ENCODE measurements around the gene C2orf80.
"Not testable (repeated sequence)": the region's sequence is repeated elsewhere in the genome, so short reads cannot be mapped to it uniquely, and the experiment has no call there.

C2orf80 gene

GRCh38 chr2:208175840-208176153 is 14.0 kb downstream of the C2orf80 start:
- DNase-seq: no peak

- DNase-seq: peak; percentile 74
Measured at GRCh38 chr2:208175069-208175839, 14.6 kb downstream of the C2orf80 start.

- DNase-seq: no peak
Measured at GRCh38 chr2:208174144-208174543, 15.7 kb downstream of the C2orf80 start.

GRCh38 chr2:208172125-208172524 is 17.7 kb downstream of the C2orf80 start:
- DNase-seq: peak; percentile 67

DNA sequence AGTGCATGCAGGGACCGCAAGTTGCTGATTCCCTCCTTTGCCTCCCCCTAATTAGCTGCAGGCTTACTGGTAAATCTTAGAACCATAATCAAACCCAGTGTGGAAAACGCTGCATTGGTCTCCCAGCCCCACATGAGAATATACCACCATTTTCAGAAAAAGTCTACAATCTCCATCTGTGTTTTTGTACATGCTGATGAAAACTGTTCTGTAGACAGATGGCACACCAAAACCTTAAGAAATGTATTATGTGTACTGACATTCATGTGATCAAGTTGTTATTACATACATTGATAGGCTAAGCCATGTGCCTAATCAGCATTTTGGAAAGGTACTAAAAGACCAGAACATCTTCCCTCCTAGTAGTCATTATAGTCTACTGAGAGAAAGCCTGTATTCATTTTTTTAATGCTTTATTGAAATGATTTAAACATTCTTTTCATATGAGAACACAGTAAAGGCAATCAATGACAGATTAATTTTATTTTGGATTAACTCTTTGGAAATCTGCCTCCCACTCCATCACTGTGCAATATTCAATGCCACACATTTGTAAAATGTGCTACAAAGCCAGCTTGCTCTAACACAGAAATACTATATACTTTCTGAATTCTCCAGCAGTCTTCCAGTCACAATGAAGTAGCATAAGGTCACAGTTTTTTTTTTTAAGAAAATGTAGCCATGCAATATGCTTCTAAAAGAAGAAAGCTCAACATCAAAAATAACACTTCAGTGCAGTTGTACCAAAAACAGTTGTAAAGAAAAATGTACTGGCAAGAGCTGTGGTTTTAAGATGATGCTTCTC is 24.7 kb downstream of the C2orf80 start:
- no peak for DNase-seq

DNA sequence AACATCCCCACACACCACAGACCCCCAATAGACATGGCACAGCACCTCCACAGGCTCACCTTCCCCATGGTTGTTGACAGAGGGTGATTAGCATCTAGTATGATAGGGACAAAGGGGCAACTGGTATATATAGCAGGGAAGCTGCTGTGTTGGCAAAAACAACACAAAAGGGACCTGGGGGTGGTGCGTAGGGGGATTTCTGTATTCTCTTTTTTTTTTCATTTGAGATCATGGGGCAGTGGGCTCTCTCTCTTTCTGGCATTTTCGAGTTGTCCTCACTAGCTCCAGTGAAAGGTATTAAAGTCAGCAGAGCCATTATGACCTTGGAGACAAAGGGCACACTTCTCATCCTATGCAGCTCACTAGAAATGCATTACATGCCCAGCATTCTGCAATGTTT is 26.3 kb downstream of the C2orf80 start, which contains the start of gene CRYGA:
Gene CRYGA (minus strand): TSS at position 101 of the 400 bp plus-strand sequence. CDS start 33 bp downstream, at position 68.
- no peak for DNase-seq

DNA sequence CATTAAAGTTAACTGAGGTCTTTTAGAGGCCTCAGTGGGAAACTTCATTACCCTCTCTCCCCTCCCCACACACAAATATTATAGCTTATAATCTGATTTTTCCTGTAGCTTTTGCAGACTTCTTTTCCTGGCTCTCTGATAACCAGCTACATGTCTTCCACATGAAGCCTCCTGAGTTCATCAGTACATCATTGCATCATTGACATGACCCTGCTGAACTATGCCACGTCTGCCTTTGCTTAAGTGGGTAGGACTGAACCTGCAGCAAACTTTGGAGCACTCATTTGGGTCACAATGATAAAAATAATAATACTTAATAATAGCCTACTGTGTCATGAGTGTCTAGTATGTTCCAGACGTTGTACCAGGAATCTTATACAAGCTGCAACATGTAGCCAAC is 33.4 kb downstream of the C2orf80 start:
- DNase-seq: no peak

DNA sequence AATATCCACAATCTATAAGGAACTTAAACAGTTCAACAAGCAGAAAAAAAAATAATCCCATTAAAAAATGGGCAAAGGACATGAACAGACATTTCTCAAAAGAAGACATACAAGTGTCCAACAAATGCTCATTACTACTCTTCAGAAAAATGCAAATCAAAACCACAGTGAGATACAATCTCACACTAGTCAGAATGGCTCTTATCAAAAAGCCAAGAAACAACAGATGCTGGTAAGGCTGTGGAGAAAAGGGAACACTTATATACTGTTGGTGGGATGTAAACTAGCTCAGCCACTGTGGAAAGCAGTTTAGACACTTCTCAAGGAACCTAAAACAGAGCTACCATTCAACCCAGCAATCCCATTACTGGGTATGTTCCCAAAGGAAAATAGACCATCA is 36.7 kb downstream of the C2orf80 start:
- DNase-seq: no peak

- peak; percentile 43 for DNase-seq
Measured at GRCh38 chr2:208150956-208151355, 38.9 kb downstream of the C2orf80 start.

- DNase-seq: no peak
Measured at GRCh38 chr2:208150094-208150493, 39.7 kb downstream of the C2orf80 start.

- no peak for DNase-seq
Measured at GRCh38 chr2:208148803-208149202, 41.0 kb downstream of the C2orf80 start.

- no peak for DNase-seq
Measured at GRCh38 chr2:208147759-208148158, 42.1 kb downstream of the C2orf80 start.

DNA sequence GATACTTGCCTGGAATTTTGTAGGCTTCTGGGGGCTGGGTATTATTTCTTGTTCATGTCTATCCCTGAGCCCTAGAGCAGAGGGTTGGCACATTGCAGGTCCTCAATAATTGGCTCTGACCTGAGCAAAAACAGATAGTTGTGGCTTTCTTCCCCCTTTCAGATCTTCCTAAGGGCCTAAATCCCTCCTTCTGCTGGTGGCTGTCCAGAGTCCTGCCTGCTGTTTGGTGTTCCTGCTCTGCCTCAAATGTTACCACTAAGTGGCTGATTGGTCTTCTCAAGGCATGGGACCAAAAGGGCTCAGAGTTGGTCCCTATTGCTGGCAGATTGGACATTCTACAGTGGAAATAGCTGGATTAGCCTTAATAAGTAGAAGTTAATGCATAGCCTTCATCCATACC is 42.8 kb downstream of the C2orf80 start:
- DNase-seq: no peak

DNA sequence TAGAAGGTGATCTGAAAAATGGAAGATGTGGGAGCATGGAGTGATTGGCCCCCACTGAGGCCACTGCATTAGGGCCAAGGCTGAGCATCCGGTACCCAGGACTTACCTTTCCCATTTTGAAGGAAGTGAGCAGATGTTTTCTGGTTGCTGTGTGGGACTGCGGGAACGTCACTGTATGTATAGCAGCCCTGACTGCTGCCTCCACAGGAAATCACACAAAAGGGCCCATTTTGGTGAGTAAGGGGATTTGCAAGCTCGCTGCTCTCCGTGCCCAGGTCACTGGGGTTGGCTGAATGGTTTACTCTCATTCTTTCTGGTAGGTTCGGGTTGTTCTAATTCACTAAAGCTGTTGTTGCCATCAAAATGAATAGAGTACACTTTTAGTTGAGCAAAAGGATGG is 43.8 kb downstream of the C2orf80 start, which contains the start of gene CRYGB:
Gene CRYGB (minus strand): TSS at position 153 of the 400 bp plus-strand sequence. CDS start 38 bp downstream, at position 115.
- no peak for DNase-seq

DNA sequence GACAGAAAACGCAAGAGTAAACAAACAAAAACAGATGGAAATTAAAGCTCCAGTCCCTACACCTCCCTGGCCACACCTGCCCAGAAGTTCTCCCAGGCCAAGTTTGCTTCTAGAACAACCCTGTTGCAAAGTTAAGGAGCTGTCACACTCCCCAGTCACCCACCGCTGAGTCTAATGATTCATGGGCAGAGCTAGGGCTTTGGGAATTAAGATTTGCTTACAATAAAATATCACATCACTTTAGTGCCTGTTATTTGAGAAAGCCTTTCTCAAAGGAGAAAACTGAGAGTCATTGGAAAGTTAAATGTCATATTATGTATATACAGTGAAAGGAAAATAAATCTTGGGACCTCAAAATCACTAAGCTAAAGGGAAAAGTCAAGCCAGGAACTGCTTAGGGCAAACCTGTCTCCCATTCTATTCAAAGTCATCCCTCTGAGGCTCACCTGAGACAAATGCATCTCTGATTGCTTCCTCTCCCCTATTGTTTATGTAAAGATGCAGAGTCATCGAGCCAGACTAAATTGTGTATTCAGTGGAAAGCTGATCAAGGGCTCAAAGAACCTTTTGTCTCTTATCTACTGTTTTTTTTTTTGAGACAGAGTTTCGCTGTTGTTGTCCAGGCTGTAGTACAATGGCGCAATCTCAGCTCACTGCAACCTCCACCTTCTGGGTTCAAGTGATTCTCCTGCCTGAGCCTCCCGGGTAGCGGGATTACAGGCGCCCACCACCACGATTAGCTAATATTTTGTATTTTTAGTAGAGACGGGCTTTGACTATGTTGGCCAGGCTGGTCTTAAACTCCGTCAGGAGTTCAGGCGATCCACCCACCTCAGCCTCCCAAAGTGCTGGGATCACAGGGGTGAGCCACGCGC is 46.7 kb downstream of the C2orf80 start:
- no peak for DNase-seq

DNA sequence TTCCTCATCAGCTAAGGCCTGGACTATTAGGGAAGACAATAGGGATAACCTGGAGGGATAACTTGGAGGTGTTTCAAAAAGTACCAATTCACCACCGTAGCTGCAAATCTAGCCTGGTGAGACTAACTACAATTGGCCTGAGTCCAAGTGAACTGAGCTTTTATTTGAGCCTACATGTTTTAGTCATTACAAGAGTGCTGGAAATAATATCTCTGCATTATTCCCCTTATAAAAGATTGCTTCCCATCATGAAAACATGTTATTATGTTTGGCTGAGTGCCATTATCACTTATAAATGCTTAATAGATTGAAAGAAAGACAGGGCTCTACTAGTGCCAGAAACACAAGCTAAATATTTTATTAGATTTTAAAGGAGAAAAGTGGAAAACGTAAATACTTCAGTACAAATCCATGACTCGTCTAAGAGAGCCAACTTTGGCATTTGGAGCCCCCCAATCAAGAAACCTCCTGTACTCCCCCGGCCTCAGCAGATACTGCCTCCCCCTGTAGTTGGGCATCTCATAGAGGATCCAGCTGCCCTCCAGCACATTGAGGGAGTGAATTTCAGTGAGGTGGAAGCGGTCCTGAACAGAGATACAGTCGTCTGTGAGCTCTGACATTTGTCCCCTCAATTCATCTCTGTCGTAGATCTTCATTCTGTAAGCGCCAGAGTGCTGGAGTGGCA is 47.4 kb downstream of the C2orf80 start:
- no peak for DNase-seq

- DNase-seq: no peak
Measured at GRCh38 chr2:208139447-208139846, 50.4 kb downstream of the C2orf80 start.

- DNase-seq: not testable (repeated sequence)
Measured at GRCh38 chr2:208138334-208138733, 51.5 kb downstream of the C2orf80 start.

GRCh38 chr2:208136716-208137094 is 53.1 kb downstream of the C2orf80 start:
- no peak for DNase-seq

DNA sequence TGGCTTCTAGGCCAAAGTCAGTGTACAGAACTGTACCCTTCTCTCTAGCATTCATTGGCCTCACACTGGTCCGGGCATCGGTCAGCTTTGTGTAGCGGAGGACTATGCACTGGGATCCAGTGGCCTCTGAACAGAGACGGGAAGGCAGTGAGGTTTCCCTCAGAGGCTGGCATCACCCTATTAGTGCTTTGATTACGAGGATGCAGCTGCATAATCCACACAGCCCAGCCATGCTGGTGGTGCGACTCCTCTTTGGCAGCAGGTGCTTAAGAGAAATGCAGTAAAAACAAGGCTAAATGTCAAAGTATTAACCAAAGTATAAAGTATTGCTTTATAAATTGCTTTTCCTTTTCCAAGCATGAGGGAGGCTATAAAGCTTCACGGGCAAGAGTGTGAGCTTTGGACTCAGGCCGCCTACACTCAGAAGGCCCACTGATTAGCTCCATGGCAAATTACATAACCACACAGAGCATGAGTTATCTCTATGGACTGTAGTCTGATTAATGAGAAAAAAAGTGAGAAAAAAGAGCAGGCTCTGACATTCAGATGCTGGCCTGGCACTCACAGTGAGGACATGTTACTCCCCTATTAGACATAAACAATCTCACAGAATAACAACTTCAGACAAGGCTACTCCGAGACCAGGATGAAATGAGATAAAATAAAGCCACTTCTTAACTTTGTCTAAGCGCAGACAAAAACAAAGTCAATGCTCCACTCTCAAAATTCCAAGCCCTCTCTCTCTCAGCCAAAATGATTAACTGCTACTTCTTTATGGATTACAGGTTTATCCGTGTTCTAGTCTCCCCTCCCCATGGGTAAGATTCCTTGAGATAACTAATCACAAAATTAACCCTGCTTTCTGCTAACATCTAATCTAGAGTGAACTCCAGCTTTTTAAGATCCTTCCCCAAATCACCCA is 53.8 kb downstream of the C2orf80 start:
- DNase-seq: no peak

- peak; percentile 86 for DNase-seq
Measured at GRCh38 chr2:208134928-208135586, 54.8 kb downstream of the C2orf80 start.

Measured in GDM1 (cell line).